Astrocyte of the cerebellum (primary cell): ENCODE data around the gene FAM53B.

ENCODE experiments used
- DNase-seq: peaks from one replicate; pipeline ENCODE4 v3.0.0-alpha.2; 2011; ENCODE audit warnings: low read depth
- H3K4me3 ChIP-seq: 2 replicates; pipeline ENCODE4 v1.5.1; 2011; ENCODE audit warnings: mild to moderate bottlenecking, low read depth, low read length, moderate library complexity
- in situ Hi-C: cut with HindIII; loops from 2 replicates; pipeline ENCODE4 v1.10.0; 2017; ENCODE audit warnings: low sequenced_read_pairs
- TF ChIP-seq, protein P1 (sequence below): IDR thresholded peaks from 2 replicates; pipeline ENCODE4 v1.5.1; 2012; ENCODE audit warnings: low read length, low read depth, moderate library complexity, mild to moderate bottlenecking; ENCODE audit errors: missing control alignments

The FAM53B gene

DNA sequence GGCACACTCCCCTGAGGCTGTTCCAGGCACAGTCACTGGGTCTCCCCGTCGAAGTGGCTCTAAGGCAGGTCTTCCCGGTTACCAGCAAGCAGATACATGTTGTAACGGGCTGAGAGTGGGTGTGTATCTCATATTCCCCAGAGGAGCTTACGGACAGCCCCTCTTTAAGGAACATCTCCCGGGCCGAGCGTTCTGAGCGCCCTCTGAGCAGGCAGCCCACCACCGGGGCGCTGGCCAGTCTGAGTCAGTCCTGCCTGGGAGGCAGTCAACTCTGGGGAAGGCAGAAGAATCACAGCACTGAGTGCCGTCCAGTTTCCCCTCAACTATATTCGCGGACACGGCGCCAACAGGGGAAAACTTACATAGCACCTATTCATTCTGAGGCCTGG is 165.2 kb downstream of the FAM53B start:
- in situ Hi-C loops = no loop called here
- TF ChIP-seq, protein P1, sequence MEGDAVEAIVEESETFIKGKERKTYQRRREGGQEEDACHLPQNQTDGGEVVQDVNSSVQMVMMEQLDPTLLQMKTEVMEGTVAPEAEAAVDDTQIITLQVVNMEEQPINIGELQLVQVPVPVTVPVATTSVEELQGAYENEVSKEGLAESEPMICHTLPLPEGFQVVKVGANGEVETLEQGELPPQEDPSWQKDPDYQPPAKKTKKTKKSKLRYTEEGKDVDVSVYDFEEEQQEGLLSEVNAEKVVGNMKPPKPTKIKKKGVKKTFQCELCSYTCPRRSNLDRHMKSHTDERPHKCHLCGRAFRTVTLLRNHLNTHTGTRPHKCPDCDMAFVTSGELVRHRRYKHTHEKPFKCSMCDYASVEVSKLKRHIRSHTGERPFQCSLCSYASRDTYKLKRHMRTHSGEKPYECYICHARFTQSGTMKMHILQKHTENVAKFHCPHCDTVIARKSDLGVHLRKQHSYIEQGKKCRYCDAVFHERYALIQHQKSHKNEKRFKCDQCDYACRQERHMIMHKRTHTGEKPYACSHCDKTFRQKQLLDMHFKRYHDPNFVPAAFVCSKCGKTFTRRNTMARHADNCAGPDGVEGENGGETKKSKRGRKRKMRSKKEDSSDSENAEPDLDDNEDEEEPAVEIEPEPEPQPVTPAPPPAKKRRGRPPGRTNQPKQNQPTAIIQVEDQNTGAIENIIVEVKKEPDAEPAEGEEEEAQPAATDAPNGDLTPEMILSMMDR = no peak
- no peak overlapping the region for H3K4me3 ChIP-seq
- DNase-seq = no peak

GRCh38 chr10:124578231-124579010 is 165.8 kb downstream of the FAM53B start:
- DNase-seq = no peak
- in situ Hi-C loops = no loop called here
- H3K4me3 ChIP-seq = no peak overlapping the region
- TF ChIP-seq, protein P1 = no peak

DNA sequence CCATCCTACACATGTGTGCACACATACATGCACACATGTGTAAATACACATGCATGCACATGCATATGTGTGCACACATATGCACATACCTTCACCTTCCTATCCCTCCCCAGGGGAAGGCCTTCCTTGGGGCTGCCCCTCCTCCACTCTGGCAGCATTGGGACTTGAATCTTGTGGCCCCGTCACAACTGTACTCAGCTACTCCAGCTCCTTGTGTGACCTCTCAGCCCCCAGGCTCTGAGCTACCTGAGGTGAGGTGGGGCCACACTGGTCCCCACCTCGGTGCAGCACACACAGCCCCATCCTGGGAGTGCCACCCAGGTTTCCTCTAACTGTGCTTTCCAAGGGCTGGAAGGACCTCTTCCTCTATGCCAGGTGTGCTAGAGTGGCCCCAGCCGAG is 166.5 kb downstream of the FAM53B start:
- no peak overlapping the region for H3K4me3 ChIP-seq
- TF ChIP-seq, protein P1 = no peak
- in situ Hi-C loops = no loop called here
- DNase-seq = no peak

DNA sequence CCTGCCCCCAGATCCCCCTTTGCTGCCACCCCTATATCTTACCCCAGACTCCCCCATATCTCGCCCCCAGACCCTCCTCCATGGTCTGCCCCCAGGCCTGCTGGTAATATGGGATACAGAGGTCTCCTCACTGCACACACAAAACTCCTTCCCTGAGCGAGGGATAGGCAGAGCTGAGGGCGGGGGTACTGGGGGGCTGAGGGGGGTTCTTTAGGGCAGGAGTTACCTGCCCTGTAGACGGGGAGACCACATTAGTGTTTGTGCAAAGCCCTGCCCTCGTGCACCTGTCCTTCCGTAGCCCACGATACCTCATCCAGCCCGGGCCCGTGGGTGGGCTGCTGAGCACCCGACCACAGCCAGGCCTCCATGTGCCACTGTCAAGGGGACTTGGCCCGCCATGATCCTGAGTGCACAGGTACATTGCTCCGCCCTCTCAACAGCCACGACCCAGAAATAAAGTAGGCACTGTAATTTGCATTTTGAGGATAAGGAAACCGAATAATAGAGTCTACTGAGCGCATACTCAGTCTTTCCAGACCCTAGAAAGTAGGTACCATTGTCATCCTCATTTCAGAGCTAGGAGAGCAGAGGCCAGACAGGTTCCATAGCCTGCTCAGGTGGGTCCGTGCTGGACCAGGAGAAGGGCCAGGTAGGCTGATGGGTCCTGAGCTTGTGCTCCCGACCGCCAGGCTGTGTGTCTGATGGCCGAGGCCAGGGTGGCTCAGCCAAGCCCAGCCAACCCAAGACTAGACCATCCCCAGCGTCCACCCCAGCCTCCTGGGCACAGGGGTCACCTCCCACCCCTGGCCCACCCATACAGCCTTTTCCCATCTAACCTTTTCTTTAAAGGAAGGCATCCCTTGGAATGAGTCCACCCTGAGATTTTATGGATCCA is 167.4 kb downstream of the FAM53B start:
- TF ChIP-seq, protein P1 = no peak
- H3K4me3 ChIP-seq = no peak overlapping the region
- DNase-seq = no peak
- in situ Hi-C loops = no loop called here

DNA sequence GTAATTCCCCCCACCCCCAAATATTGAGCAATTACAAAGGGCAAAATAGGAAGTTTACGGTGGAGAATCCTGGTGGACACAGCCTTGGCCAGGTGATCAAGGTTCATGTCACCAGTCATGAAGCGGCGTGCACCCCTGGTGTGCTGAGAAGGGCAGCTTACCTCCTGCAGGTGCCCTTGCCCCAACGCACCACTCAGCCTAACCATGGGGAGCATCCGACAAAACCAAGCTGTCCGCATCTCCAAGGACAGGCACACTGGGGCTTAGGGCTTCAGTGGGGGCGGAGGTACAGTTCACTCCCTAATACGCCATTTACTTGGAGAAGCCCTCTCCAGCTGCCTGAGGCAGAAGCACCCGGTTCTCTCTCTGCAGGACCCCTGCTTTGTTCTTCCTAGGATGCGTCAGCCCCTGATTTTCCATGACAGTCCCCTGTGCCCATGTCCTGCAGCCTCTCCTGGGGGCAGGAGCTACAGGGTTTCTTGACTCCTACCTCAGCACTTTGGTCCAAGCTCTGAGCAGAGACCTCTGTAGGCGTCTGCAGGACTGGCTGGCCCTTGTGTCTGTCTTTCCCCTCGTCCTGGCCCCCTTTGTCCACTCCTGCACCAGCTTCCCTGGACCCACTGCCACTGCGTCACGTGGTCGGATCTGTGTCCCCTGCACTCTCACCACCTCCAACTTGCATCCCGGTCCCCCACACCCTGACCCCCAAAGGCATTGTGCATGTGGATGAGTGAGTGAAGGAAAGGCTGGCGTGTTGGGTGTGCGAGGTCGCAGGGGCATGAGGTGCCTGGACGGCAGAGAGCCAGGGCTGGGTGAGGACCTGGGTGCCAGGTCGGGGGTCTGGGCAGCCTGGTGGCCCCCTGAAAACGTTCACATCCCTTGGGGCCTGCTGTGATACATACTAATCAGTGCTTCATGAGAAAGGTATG is 168.8 kb downstream of the FAM53B start:
- no peak for DNase-seq
- in situ Hi-C loops = no loop called here
- H3K4me3 ChIP-seq = no peak overlapping the region
- TF ChIP-seq, protein P1 = no peak
